Superior temporal gyrus (tissue), 1 donor: ENCODE measurements around the gene SS18L1.
A peak's percentile ranks its signal among the peaks of the same experiment; 100 is the strongest.

ENCODE experiments used
- DNase-seq: peaks from one replicate; pipeline ENCODE4 v3.0.0-alpha.2; 2016; ENCODE audit errors: extremely low spot score

Gene SS18L1

DNA sequence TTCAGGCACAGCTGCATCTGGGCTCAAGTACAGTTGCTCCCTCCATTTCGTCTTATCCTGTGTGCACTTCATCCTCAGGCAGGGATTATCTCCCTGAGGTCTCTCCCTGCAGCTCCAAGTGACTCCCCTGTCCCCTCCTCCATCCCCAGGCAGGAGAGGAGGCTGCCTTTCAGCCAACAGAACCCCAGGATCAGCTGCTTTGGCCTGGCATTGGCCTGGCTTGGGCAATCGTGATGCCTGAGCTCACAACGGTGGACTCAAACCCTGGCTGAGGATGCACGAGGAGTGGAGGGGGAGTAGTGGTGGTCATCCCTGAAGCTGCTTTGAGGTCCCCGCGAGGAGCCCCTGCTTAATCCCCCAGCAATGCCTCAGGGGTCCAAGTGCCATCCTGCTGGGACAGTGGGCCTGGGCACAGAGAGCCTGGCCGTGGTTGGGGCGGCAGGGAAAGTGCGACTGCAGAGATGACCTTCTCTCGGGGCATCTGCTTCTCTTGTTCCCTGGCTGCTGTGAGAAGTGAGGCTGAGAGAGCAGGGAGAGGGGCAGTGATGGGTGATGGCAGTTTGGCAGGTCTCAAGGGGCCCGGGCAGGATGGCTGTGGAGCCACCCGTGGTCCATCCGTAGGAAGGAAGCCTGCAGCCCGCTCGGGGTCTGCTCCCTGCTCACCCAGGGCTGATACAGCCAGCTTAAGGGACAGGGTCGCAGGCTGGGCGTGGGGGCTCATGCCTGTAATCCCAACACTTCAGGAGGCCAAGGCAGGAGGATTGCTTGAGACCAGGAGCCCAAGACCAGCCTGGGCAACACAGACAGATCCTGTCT lies 82.5 kb downstream of the SS18L1 start:
- DNase-seq: no peak

DNA sequence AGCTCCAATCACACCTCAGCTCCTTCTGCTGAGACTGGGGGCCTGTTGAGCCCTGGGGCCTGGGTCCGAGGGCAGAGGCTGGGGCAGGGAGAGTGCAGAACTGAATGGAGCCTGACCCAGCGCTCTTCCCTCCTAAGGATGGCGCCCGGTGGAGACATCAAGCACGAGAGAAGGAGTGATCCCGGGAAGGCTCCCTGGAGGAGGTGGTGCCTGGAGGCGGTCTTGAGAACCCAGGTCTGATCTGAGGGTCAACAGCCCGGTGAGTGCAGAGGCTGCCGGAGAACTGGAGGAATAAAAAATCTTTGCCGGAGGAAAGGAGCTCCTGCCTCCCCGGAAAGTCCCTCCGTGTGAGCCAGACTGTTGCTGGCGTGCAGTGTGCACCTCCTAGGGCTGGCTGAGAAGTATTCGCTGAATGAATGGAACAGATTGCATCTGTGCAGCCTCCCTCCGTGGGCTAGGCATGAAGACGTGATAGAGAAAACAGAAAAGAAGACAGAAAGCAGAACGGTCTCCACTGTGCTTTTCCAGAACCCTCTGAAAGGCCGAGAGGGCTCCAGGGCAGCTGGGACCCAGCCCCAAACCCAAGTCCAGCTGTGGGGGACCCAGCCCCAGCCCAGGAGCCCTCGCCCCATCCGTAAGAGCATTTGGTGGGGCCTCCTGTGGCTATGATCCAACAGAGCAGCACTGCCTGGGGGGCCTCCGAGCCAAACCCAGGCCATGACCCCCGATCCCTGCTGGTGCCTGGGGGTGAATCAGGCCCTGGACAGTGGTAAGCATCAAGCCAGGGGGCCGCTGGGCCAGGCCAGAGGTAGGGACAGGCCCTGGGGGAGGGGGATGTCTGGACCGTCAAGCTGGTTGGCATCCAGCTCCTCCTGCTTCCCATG lies 83.4 kb downstream of the SS18L1 start:
- peak; percentile 40 for DNase-seq

GRCh38 chr20:62227591-62227976 lies 84.0 kb downstream of the SS18L1 start:
- DNase-seq: no peak

GRCh38 chr20:62227977-62228958 lies 84.7 kb downstream of the SS18L1 start:
- DNase-seq: no peak

GRCh38 chr20:62228982-62229545 lies 85.5 kb downstream of the SS18L1 start:
- DNase-seq: no peak

- no peak for DNase-seq
Measured at GRCh38 chr20:62229667-62230066, 86.1 kb downstream of the SS18L1 start.

- no peak for DNase-seq
Measured at GRCh38 chr20:62230276-62230675, 86.7 kb downstream of the SS18L1 start.

- DNase-seq: no peak
Measured at GRCh38 chr20:62230696-62231095, 87.1 kb downstream of the SS18L1 start.

DNA sequence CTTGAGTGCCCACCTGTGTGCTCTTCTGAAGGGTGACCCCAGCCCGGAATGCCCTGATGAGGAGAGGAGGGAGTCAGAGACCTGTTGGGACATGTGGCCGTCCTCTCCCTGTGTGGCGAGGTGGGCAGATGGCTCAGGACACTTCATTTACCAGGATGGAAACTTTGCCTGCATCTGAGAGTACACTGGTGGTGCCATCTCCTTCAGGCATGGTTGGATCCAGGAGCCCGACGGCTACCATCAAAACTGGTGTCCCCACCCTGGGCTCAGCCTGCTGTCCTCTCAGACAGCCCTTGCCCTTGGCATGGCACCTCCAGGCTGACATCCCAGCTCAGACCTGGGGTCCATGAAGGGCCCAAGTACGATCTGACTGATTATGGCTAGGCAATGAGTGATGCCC lies 87.7 kb downstream of the SS18L1 start:
- no peak for DNase-seq
